WTC11 (cell line): ENCODE data around the gene LAGE3. TPM values are rescaled to one million over a fixed set of nuclear protein-coding genes. Genes with fewer than 3 reads are reported as not detected.

Source experiments
- ATAC-seq: fragments of 200-7000 bp; cut with Tn5 transposase; 2 replicates; pipeline ENCODE4 v1.10.0; 2021; ENCODE audit warnings: mild to moderate bottlenecking, moderate library complexity
- CTCF ChIA-PET: fragments of 300-600 bp; sonication (Branson Sonifier 250); formaldehyde crosslinking; loops from one replicate; lab custom pipeline; 2021; ENCODE audit warnings: antibody characterized with exemption; lab: Charles Lee
- POLR2A ChIA-PET: fragments of 350-600 bp; sonication (Branson Sonifier 250); formaldehyde crosslinking; loops from one replicate; lab custom pipeline; 2021; ENCODE audit warnings: antibody characterized with exemption; lab: Charles Lee
- DNase-seq: peaks from one replicate; pipeline ENCODE4 v3.0.0; 2021; ENCODE audit warnings: low spot score
- H3K27ac Mint-ChIP-seq: 2 replicates; pipeline ENCODE4 v1.8.0; 2021; ENCODE audit warnings: mixed read lengths
- H3K27me3 Mint-ChIP-seq: 2 replicates; pipeline ENCODE4 v1.8.0; 2021; ENCODE audit warnings: low read depth, mild to moderate bottlenecking, moderate library complexity, mixed read lengths
- H3K36me3 Mint-ChIP-seq: 2 replicates; pipeline ENCODE4 v1.8.0; 2021; ENCODE audit warnings: mixed read lengths
- H3K4me1 Mint-ChIP-seq: 2 replicates; pipeline ENCODE4 v1.8.0; 2022; ENCODE audit warnings: mixed read lengths
- H3K4me3 Mint-ChIP-seq: 2 replicates; pipeline ENCODE4 v1.8.0; 2021; ENCODE audit warnings: mild to moderate bottlenecking, moderate library complexity, mixed read lengths
- H3K9me3 Mint-ChIP-seq: 2 replicates; pipeline ENCODE4 v1.8.0; 2021; ENCODE audit warnings: mixed read lengths
- CREB1 ChIP-seq: sonication (generic); formaldehyde crosslinking; IDR thresholded peaks from 2 replicates; pipeline ENCODE4 v1.8.0; 2023; ENCODE audit warnings: mild to moderate bottlenecking, missing genetic modification reagents
- CREM ChIP-seq: sonication (generic); formaldehyde crosslinking; IDR thresholded peaks from 2 replicates; pipeline ENCODE4 v1.8.1; 2022; ENCODE audit warnings: mild to moderate bottlenecking, missing genetic modification reagents, moderate library complexity
- FOXJ3 ChIP-seq: sonication (generic); formaldehyde crosslinking; IDR thresholded peaks from 2 replicates; pipeline ENCODE4 v1.9.0; 2021; ENCODE audit warnings: missing genetic modification reagents, mild to moderate bottlenecking, borderline replicate concordance
- FOXK1 ChIP-seq: sonication (generic); formaldehyde crosslinking; IDR thresholded peaks from 2 replicates; pipeline ENCODE4 v1.8.0; 2022; ENCODE audit warnings: mild to moderate bottlenecking, moderate library complexity, missing genetic modification reagents
- NR2C2 ChIP-seq: sonication (generic); formaldehyde crosslinking; IDR thresholded peaks from 2 replicates; pipeline ENCODE4 v1.8.0; 2022; ENCODE audit warnings: mild to moderate bottlenecking, missing genetic modification reagents
- NR3C1 ChIP-seq: sonication (generic); formaldehyde crosslinking; conservative IDR thresholded peaks from 2 replicates; pipeline ENCODE4 v1.8.1; 2023; ENCODE audit warnings: low read depth, mild to moderate bottlenecking, missing genetic modification reagents
- RORB ChIP-seq: fragments of 250-450 bp; sonication (Bioruptor Pico); IDR thresholded peaks from 2 replicates; pipeline ENCODE4 v1.9.0; 2021; ENCODE audit warnings: mild to moderate bottlenecking
- ZNF317 ChIP-seq: sonication (generic); formaldehyde crosslinking; IDR thresholded peaks from 2 replicates; pipeline ENCODE4 v1.8.1; 2023; ENCODE audit warnings: low read depth, mild to moderate bottlenecking, moderate library complexity, missing genetic modification reagents, borderline replicate concordance
- total RNA-seq: library from RNA; stranded (reverse); gene quantifications from 3 replicates; pipeline ENCODE4 v1.2.3, GENCODE V29; 2021
- TF ChIP-seq, protein P1 (sequence below): fragments of 250-450 bp; sonication (Bioruptor Pico); IDR thresholded peaks from 2 replicates; pipeline ENCODE4 v1.9.0; 2021; ENCODE audit warnings: mild to moderate bottlenecking
- TF ChIP-seq, protein P2 (sequence below): sonication (generic); formaldehyde crosslinking; IDR thresholded peaks from 2 replicates; pipeline ENCODE4 v1.8.0; 2022; ENCODE audit warnings: mild to moderate bottlenecking, missing genetic modification reagents
- TF ChIP-seq, protein P3 (sequence below): sonication (generic); formaldehyde crosslinking; IDR thresholded peaks from 2 replicates; pipeline ENCODE4 v1.8.1; 2022; ENCODE audit warnings: missing genetic modification reagents, borderline replicate concordance
- TF ChIP-seq, protein P4 (sequence below): fragments of 250-450 bp; sonication (Bioruptor Pico); conservative IDR thresholded peaks from 2 replicates; pipeline ENCODE4 v1.9.0; 2021; ENCODE audit warnings: mild to moderate bottlenecking
- TF ChIP-seq, protein P5 (sequence below): sonication (generic); formaldehyde crosslinking; IDR thresholded peaks from 2 replicates; pipeline ENCODE4 v1.8.1; 2022; ENCODE audit warnings: low read depth, missing genetic modification reagents, borderline replicate concordance
- TF ChIP-seq, protein P6 (sequence below): sonication (generic); formaldehyde crosslinking; IDR thresholded peaks from 2 replicates; pipeline ENCODE4 v1.8.0; 2022; ENCODE audit warnings: mild to moderate bottlenecking, missing genetic modification reagents

Gene LAGE3
- total RNA-seq, 1 experiment from 2014 or later = 46.1 TPM

DNA sequence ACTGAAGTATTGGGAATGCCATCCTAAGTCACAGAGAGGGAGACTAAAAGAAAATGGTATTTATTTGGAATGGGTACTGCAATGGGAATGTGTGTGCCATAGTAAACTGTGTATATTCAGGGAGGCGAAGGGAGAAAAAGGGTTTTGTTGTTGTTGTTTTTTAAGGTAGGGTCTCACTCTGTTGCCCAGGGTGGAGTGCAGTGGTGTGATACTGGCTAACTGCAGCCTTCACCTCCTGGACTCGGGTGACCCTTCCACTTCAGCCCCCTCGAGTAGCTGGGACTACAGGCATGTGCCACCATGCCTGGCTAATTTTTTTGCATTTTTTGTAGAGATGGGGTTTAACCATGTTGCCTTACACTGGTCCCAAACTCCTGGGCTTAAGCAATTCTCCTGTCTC, 15.6 kb upstream of the LAGE3 start (continued):
- TF ChIP-seq NR3C1 (CRISPR knock-in tag) = no peak
- TF ChIP-seq, protein P1, sequence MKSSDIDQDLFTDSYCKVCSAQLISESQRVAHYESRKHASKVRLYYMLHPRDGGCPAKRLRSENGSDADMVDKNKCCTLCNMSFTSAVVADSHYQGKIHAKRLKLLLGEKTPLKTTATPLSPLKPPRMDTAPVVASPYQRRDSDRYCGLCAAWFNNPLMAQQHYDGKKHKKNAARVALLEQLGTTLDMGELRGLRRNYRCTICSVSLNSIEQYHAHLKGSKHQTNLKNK (CRISPR knock-in tag) = no peak
- TF ChIP-seq RORB = no peak
- TF ChIP-seq, all 79 proteins: peak for 0

DNA sequence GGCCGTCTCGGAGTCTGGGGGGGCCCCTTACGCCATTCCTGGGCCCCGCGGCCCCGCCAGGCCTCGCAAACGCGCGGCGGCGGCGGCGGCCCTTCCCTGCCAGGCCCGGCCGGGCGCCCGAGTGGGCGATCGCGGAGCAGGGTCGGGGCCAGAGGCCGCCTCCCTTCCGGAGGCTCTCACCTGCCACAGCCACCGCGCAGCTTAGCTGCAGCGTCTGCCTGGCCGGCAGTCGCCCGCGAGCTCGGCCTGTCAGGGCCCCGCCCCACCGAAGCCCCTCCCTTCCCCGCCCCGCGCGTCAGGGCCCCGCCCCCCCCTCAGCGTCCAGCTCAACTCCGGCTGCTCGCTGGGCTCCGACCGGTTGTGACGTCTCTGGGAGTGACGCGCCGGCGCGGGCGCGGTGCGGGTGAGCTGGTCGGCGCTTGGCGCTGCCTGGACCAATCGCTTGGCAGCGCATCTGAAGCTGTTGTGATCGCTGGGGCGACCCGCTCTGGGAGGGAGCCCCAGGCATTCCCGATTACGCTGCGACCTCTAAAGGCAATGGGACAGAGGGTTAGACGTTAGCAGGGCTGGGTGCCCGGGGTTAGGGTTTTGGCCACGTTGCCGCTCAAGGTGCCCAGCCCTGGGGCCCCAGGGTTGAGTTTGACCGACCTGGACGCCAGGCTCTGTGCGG, 11.5 kb upstream of the LAGE3 start, which contains the start of gene SLC10A3:
SLC10A3 (minus strand) TSS at position 216 of the 670 bp plus-strand sequence. CDS start 1,689 bp downstream, outside the sequence.
- H3K36me3 Mint-ChIP-seq = no peaks in the 10 kb centered on the region; the same call in 1 of the 2 replicates
- H3K4me3 Mint-ChIP-seq = peak within 1 kb of the TSS; percentile 80
- CTCF ChIA-PET = interaction anchor here (0.5 to 2.3 kb wide), 13 partner anchors 12 to 182 kb away, joined by 3 to 14 read pairs (median 3); partner anchors contain the start of genes DNASE1L1, IKBKG and PLXNA3
- ATAC-seq = peak; percentile 92
- H3K27ac Mint-ChIP-seq = peak within 1 kb of the TSS; percentile 94
- TF ChIP-seq, protein P2, sequence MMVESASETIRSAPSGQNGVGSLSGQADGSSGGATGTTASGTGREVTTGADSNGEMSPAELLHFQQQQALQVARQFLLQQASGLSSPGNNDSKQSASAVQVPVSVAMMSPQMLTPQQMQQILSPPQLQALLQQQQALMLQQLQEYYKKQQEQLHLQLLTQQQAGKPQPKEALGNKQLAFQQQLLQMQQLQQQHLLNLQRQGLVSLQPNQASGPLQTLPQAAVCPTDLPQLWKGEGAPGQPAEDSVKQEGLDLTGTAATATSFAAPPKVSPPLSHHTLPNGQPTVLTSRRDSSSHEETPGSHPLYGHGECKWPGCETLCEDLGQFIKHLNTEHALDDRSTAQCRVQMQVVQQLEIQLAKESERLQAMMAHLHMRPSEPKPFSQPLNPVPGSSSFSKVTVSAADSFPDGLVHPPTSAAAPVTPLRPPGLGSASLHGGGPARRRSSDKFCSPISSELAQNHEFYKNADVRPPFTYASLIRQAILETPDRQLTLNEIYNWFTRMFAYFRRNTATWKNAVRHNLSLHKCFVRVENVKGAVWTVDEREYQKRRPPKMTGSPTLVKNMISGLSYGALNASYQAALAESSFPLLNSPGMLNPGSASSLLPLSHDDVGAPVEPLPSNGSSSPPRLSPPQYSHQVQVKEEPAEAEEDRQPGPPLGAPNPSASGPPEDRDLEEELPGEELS (CRISPR knock-in tag) = no peak
- TF ChIP-seq FOXK1 (CRISPR knock-in tag) (peak; percentile 43; the same call in 1 of the 2 replicates), FOXJ3 (CRISPR knock-in tag) (no peak), NR2C2 (CRISPR knock-in tag) (no peak), CREB1 (CRISPR knock-in tag) (no peak), ZNF317 (no peak), CREM (CRISPR knock-in tag) (0 out of 2 replicates have a peak, but pooled peaks have one; percentile 35)
- TF ChIP-seq, protein P3, sequence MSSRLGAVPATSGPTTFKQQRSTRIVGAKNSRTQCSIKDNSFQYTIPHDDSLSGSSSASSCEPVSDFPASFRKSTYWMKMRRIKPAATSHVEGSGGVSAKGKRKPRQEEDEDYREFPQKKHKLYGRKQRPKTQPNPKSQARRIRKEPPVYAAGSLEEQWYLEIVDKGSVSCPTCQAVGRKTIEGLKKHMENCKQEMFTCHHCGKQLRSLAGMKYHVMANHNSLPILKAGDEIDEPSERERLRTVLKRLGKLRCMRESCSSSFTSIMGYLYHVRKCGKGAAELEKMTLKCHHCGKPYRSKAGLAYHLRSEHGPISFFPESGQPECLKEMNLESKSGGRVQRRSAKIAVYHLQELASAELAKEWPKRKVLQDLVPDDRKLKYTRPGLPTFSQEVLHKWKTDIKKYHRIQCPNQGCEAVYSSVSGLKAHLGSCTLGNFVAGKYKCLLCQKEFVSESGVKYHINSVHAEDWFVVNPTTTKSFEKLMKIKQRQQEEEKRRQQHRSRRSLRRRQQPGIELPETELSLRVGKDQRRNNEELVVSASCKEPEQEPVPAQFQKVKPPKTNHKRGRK (CRISPR knock-in tag) = no peak
- TF ChIP-seq, protein P4, sequence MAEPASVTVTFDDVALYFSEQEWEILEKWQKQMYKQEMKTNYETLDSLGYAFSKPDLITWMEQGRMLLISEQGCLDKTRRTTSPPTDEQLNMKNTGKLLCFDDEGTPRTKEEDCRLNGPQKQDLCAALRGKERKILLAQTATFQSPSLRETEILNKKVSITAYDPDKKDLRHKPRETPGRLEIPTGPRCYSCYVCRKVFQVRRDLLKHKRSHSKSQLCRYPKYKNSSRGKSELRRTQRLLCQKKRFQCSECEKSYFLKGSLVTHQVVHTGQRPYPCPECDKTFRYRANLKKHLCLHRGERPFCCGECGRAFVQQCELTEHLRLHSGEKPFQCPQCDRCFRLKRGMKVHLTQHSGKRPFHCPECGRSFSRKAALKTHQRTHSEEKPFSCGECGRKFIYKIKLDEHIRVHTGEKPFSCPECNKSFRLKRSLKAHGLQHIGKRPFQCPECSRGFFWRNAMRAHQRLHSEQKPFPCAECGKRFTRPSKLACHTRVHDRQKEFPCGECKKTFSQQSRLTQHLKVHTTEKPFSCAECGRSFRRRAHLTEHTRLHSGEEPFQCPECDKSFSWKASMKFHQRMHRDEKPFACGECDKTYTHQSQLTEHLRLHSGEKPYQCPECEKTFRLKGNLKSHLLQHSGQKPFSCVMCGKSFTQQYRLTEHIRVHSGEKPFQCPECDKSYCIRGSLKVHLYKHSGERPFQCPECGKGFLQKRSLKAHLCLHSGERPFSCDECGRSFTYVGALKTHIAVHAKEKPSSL = no peak
- TF ChIP-seq, protein P5, sequence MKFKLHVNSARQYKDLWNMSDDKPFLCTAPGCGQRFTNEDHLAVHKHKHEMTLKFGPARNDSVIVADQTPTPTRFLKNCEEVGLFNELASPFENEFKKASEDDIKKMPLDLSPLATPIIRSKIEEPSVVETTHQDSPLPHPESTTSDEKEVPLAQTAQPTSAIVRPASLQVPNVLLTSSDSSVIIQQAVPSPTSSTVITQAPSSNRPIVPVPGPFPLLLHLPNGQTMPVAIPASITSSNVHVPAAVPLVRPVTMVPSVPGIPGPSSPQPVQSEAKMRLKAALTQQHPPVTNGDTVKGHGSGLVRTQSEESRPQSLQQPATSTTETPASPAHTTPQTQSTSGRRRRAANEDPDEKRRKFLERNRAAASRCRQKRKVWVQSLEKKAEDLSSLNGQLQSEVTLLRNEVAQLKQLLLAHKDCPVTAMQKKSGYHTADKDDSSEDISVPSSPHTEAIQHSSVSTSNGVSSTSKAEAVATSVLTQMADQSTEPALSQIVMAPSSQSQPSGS (CRISPR knock-in tag) = no peak
- TF ChIP-seq, protein P6, sequence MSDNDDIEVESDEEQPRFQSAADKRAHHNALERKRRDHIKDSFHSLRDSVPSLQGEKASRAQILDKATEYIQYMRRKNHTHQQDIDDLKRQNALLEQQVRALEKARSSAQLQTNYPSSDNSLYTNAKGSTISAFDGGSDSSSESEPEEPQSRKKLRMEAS (CRISPR knock-in tag) = peak; percentile 38; the same call in 1 of the 2 replicates
- TF ChIP-seq, all 79 proteins: peak for 3
- DNase-seq = peak; percentile 91
- H3K9me3 Mint-ChIP-seq = no peaks in the 10 kb centered on the region
- H3K4me1 Mint-ChIP-seq = peaks cover 4% of the 10 kb centered on the region; the same call in 1 of the 2 replicates
- peaks cover 5% of the 10 kb centered on the region; the same call in 1 of the 2 replicates for H3K27me3 Mint-ChIP-seq
- POLR2A ChIA-PET = interaction anchor here (0.9 to 2.2 kb wide), 6 partner anchors 12 to 120 kb away, joined by 3 to 8 read pairs (median 6); partner anchors contain the start of genes FAM3A and LAGE3
